ENCODE measurements around the gene NR2E1. TPM values are rescaled to one million over a fixed set of nuclear protein-coding genes. Genes with fewer than 3 reads are reported as not detected.

NR2E1 gene
- total and polyA plus RNA-seq, 2 of the 13 experiments (the other 11 are each of a cell fraction or from before 2014, with no cell fraction given): not detected

- TF ChIP-seq, protein P1, sequence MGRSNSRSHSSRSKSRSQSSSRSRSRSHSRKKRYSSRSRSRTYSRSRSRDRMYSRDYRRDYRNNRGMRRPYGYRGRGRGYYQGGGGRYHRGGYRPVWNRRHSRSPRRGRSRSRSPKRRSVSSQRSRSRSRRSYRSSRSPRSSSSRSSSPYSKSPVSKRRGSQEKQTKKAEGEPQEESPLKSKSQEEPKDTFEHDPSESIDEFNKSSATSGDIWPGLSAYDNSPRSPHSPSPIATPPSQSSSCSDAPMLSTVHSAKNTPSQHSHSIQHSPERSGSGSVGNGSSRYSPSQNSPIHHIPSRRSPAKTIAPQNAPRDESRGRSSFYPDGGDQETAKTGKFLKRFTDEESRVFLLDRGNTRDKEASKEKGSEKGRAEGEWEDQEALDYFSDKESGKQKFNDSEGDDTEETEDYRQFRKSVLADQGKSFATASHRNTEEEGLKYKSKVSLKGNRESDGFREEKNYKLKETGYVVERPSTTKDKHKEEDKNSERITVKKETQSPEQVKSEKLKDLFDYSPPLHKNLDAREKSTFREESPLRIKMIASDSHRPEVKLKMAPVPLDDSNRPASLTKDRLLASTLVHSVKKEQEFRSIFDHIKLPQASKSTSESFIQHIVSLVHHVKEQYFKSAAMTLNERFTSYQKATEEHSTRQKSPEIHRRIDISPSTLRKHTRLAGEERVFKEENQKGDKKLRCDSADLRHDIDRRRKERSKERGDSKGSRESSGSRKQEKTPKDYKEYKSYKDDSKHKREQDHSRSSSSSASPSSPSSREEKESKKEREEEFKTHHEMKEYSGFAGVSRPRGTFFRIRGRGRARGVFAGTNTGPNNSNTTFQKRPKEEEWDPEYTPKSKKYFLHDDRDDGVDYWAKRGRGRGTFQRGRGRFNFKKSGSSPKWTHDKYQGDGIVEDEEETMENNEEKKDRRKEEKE (IDR thresholded peaks at IDR 0.05): no peak
- no peak for TF ChIP-seq MLLT10 (CRISPR knock-in tag; IDR thresholded peaks at IDR 0.05)
- TF ChIP-seq EZH2 (conservative IDR thresholded peaks at IDR 0.05; ENCODE audit: low read depth, low read length): peak; percentile 95
- no peak for TF ChIP-seq POLR2AphosphoS2 (IDR thresholded peaks at IDR 0.05; ENCODE audit: low read depth, low read length)
- TF ChIP-seq, protein P2, sequence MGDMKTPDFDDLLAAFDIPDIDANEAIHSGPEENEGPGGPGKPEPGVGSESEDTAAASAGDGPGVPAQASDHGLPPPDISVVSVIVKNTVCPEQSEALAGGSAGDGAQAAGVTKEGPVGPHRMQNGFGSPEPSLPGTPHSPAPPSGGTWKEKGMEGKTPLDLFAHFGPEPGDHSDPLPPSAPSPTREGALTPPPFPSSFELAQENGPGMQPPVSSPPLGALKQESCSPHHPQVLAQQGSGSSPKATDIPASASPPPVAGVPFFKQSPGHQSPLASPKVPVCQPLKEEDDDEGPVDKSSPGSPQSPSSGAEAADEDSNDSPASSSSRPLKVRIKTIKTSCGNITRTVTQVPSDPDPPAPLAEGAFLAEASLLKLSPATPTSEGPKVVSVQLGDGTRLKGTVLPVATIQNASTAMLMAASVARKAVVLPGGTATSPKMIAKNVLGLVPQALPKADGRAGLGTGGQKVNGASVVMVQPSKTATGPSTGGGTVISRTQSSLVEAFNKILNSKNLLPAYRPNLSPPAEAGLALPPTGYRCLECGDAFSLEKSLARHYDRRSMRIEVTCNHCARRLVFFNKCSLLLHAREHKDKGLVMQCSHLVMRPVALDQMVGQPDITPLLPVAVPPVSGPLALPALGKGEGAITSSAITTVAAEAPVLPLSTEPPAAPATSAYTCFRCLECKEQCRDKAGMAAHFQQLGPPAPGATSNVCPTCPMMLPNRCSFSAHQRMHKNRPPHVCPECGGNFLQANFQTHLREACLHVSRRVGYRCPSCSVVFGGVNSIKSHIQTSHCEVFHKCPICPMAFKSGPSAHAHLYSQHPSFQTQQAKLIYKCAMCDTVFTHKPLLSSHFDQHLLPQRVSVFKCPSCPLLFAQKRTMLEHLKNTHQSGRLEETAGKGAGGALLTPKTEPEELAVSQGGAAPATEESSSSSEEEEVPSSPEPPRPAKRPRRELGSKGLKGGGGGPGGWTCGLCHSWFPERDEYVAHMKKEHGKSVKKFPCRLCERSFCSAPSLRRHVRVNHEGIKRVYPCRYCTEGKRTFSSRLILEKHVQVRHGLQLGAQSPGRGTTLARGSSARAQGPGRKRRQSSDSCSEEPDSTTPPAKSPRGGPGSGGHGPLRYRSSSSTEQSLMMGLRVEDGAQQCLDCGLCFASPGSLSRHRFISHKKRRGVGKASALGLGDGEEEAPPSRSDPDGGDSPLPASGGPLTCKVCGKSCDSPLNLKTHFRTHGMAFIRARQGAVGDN (CRISPR knock-in tag; IDR thresholded peaks at IDR 0.05): peak; percentile 22; the same call in 1 of the 2 replicates
- peak; percentile 69 for TF ChIP-seq BHLHE40 (IDR thresholded peaks at IDR 0.05; ENCODE audit: low read length)
- TF ChIP-seq, protein P3, sequence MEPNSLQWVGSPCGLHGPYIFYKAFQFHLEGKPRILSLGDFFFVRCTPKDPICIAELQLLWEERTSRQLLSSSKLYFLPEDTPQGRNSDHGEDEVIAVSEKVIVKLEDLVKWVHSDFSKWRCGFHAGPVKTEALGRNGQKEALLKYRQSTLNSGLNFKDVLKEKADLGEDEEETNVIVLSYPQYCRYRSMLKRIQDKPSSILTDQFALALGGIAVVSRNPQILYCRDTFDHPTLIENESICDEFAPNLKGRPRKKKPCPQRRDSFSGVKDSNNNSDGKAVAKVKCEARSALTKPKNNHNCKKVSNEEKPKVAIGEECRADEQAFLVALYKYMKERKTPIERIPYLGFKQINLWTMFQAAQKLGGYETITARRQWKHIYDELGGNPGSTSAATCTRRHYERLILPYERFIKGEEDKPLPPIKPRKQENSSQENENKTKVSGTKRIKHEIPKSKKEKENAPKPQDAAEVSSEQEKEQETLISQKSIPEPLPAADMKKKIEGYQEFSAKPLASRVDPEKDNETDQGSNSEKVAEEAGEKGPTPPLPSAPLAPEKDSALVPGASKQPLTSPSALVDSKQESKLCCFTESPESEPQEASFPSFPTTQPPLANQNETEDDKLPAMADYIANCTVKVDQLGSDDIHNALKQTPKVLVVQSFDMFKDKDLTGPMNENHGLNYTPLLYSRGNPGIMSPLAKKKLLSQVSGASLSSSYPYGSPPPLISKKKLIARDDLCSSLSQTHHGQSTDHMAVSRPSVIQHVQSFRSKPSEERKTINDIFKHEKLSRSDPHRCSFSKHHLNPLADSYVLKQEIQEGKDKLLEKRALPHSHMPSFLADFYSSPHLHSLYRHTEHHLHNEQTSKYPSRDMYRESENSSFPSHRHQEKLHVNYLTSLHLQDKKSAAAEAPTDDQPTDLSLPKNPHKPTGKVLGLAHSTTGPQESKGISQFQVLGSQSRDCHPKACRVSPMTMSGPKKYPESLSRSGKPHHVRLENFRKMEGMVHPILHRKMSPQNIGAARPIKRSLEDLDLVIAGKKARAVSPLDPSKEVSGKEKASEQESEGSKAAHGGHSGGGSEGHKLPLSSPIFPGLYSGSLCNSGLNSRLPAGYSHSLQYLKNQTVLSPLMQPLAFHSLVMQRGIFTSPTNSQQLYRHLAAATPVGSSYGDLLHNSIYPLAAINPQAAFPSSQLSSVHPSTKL (CRISPR knock-in tag; IDR thresholded peaks at IDR 0.05): no peak
Observed at GRCh38 chr6:108157981-108158525, 7.8 kb upstream of the NR2E1 start (continued).
